ENCODE data around the gene MICAL1.

Gene MICAL1

GRCh38 chr6:109454496-109455436 is 806 bp downstream of the MICAL1 start:
- in situ Hi-C loops (cut with MboI; ENCODE audit: low sequenced_read_pairs): no loop called here

GRCh38 chr6:109453594-109454495 is 1.7 kb downstream of the MICAL1 start:
- in situ Hi-C loops (cut with MboI; ENCODE audit: low sequenced_read_pairs): no loop called here

DNA sequence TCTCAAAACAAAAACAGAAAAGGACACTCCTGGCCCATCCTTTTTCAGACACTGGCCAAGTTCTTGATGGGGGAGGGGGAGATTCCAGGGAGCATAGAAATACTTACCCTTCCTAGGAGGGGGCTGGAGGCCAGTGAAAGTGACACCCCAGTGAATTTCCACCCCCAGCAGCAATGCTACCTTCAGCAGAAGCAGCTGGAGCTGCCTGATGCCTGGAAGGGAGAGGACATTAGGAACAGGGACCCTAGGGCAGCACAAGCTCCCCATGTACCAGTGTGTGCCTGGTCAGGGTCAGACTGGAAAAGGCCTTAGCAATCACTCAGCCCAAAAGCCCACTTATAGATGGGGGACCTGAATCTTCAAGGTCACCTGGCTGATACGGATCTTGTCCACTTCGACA is 2.4 kb downstream of the MICAL1 start:
- in situ Hi-C loops (cut with MboI; ENCODE audit: low sequenced_read_pairs): no loop called here

GRCh38 chr6:109452181-109452580 is 3.4 kb downstream of the MICAL1 start:
- in situ Hi-C loops (cut with MboI; ENCODE audit: low sequenced_read_pairs): no loop called here

- in situ Hi-C loops (cut with MboI; ENCODE audit: low sequenced_read_pairs): no loop called here
These were observed 4.2 kb downstream of the MICAL1 start for GRCh38 chr6:109451376-109451775.

DNA sequence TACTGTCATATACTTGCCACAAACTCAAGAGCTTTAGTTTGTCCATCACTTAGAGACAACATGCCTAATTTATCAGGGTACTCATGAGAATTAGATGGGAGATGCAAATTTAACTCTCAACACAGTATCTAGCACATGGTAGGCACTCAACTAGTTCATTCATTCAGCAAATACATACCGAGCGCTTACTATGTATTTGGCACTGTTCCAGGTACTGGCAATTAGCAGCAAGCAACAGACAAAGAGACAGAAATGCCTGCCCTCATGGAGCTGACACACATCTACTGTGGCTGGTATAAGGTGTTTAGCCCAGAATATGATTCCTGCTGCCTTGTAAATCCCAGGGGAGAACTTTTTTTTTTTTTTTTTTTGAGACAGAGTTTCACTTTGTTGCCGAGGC is 4.8 kb downstream of the MICAL1 start:
- in situ Hi-C loops (cut with MboI; ENCODE audit: low sequenced_read_pairs): no loop called here

DNA sequence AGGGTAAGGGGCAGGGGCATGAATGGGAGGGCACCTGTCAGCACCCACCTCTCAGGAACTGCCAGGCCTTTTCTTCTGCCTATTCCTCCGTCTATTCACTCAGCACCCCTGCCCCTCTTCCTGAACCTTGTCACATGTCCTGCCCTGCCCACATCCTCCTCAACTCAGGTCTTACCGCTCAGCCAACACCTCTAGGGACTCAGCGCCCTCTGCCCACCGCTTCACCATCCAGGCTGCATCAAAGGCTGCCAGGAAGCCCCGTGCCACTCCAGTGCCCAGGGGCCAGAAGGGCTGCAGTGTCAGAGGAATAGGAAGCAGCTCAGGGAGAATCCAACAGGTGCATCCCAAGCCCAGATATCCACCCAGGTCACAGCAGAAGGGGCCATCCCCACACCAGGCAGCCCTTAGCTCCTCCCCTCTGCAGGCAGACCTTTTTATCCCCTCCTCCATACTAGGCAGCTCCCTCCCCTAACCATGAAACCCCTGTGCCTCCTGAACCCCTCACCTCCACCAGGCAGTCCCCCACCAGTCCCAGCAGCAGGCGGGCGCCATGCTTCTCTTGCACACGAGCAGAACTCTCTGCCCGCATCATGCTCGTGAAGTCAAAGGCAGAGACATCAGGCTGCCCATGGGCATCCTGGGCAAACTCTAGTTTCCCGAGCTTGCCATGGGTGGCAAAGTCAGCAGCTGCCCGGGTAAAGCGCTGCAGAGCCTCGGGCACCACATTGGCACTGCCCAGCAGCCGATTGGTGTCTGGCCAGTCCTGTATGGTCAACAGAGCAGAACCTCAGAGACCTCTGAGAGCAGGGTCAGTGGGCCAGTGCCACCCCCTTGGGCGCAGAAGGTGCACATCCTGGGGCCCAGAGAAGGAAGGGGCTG is 5.5 kb downstream of the MICAL1 start:
- in situ Hi-C loops (cut with MboI; ENCODE audit: low sequenced_read_pairs): no loop called here

- in situ Hi-C loops (cut with MboI; ENCODE audit: low sequenced_read_pairs): no loop called here
These were observed 6.3 kb downstream of the MICAL1 start for GRCh38 chr6:109449064-109449794.

- in situ Hi-C loops (cut with MboI; ENCODE audit: low sequenced_read_pairs): no loop called here
These were observed 7.0 kb downstream of the MICAL1 start for GRCh38 chr6:109448615-109449014.

- in situ Hi-C loops (cut with MboI; ENCODE audit: low sequenced_read_pairs): no loop called here
These were observed 7.6 kb downstream of the MICAL1 start for GRCh38 chr6:109447878-109448555.

GRCh38 chr6:109447087-109447486 is 8.5 kb downstream of the MICAL1 start:
- in situ Hi-C loops (cut with MboI; ENCODE audit: low sequenced_read_pairs): no loop called here

- in situ Hi-C loops (cut with MboI; ENCODE audit: low sequenced_read_pairs): no loop called here
These were observed 9.0 kb downstream of the MICAL1 start for GRCh38 chr6:109446541-109446940.

DNA sequence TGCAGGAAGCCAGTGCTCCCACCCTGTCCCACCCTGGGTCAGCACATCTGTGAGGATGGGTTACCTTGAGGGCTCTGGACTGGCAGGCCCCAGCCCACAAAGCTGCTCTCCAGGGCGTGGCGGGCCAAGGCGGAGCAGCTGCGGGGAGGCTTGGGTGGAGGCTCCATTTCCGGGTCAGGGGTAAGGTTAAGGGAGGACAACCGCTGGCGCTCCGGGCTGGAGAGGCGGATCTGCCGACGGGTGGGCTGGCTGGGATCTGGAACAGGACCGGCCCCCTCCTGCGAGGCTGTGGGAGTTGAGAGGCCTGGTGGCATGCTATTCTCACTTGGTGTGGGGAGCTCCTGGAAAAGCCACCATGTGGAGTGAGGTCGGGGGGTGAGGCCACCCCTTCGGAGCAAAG is 9.5 kb downstream of the MICAL1 start:
- in situ Hi-C loops (cut with MboI; ENCODE audit: low sequenced_read_pairs): no loop called here

GRCh38 chr6:109445382-109445781 is 10.2 kb downstream of the MICAL1 start:
- in situ Hi-C loops (cut with MboI; ENCODE audit: low sequenced_read_pairs): no loop called here

GRCh38 chr6:109443425-109443950 is 12.1 kb downstream of the MICAL1 start:
- in situ Hi-C loops (cut with MboI; ENCODE audit: low sequenced_read_pairs): no loop called here

DNA sequence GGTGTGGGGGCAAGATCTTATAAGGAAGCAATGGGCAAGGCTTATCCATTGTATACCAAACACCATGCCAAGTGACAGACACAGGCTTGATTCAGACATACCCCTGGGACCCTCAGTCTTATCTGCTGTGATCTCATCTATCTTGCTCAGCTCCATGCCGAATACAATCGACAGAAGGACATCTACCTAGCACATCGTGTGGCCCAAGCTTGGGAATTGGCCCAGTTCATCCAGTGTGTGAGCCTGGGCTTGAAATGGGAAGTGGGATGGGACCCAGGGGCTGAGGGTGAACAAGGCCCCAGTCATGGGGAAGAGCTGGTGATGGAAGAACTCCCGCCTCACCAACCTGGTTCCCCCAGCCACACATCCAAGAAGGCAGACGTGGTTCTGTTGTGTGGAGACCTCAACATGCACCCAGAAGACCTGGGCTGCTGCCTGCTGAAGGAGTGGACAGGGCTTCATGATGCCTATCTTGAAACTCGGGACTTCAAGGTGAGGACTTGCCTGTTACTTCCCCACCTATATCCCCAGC is 13.1 kb downstream of the MICAL1 start:
- in situ Hi-C loops (cut with MboI; ENCODE audit: low sequenced_read_pairs): no loop called here

DNA sequence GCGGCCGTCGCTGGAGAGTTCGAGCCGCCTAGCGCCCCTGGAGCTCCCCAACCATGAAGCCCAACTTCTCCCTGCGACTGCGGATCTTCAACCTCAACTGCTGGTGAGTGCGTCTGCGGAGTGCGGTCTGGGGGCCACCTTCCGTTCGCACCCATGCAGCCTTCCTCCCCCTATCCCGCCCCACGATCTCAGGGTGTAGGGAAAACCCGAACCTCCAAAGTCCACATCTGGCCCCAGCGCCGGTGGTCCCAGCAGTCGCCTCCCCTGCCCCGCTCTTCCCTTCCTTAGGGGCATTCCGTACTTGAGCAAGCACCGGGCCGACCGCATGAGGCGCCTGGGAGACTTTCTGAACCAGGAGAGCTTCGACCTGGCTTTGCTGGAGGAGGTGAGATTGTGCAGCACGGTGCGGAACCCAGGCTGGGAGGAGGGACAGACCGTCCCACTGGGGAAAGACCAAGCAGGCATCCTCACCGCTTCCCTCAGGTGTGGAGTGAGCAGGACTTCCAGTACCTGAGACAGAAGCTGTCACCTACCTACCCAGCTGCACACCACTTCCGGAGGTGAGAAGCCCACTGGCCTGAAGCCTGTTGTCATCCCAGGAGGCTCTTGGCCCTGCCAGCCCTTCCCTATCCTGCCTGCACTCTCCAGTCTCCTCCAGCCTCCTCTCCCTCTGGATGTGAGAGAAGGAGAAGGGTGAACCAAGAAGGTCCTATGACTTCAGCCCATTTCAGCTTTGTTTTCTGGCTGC is 14.3 kb downstream of the MICAL1 start:
- in situ Hi-C loops (cut with MboI; ENCODE audit: low sequenced_read_pairs): no loop called here

GRCh38 chr6:109440331-109441068 is 15.1 kb downstream of the MICAL1 start, which contains the start of the genes PPIL6 and SMPD2:
Gene PPIL6 (minus strand): TSS chr6:109440628. CDS start chr6:109440590, 38 bp downstream.
Gene SMPD2 (plus strand): TSS chr6:109440724. CDS start chr6:109441122, 398 bp downstream.
- in situ Hi-C loops (cut with MboI; ENCODE audit: low sequenced_read_pairs): no loop called here
